Retinal pigment epithelial cell (primary cell): ENCODE results near the gene TAF1.
"Not testable (repeated sequence)": the region's sequence is repeated elsewhere in the genome, so short reads cannot be mapped to it uniquely, and the experiment has no call there.

Source experiments
- DNase-seq: peaks from one replicate; pipeline ENCODE4 v3.0.0-alpha.2; 2010; ENCODE audit warnings: low read depth
- H3K4me3 ChIP-seq: 2 replicates; pipeline ENCODE4 v1.5.1; 2011; ENCODE audit warnings: mild to moderate bottlenecking, low read length, control low read depth, moderate library complexity
- TF ChIP-seq, protein P1 (sequence below): conservative IDR thresholded peaks from 2 replicates; pipeline ENCODE4 v1.5.1; 2011; ENCODE audit warnings: low read depth, low read length, control low read depth, inconsistent platforms

Gene TAF1

DNA sequence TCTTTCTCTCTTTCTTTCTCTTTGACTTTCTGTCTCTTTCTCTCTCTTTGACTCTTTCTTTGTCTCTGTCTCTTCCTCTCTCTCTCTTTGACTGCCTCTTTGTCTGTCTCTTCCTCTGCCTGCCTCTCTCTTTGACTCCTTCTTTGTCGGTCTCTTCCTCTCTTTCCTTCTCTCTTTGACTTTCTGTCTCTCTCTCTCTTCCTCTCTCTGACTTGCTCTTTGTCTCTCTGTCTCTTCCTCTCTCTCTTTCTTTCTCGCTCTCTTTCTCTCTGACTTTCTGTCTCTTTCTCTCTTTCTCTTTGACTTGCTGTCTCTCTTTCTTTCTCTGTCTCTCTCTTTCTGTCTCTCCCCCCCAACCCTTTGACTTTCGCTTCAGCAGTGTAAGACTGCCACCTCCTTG, 130.3 kb downstream of the TAF1 start:
- no peak for DNase-seq
- TF ChIP-seq, protein P1, sequence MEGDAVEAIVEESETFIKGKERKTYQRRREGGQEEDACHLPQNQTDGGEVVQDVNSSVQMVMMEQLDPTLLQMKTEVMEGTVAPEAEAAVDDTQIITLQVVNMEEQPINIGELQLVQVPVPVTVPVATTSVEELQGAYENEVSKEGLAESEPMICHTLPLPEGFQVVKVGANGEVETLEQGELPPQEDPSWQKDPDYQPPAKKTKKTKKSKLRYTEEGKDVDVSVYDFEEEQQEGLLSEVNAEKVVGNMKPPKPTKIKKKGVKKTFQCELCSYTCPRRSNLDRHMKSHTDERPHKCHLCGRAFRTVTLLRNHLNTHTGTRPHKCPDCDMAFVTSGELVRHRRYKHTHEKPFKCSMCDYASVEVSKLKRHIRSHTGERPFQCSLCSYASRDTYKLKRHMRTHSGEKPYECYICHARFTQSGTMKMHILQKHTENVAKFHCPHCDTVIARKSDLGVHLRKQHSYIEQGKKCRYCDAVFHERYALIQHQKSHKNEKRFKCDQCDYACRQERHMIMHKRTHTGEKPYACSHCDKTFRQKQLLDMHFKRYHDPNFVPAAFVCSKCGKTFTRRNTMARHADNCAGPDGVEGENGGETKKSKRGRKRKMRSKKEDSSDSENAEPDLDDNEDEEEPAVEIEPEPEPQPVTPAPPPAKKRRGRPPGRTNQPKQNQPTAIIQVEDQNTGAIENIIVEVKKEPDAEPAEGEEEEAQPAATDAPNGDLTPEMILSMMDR: no peak
- no peak overlapping the region for H3K4me3 ChIP-seq

- DNase-seq, H3K4me3 ChIP-seq: not testable (repeated sequence)
Measured at GRCh38 chrX:71502080-71502479, 135.9 kb downstream of the TAF1 start.

DNA sequence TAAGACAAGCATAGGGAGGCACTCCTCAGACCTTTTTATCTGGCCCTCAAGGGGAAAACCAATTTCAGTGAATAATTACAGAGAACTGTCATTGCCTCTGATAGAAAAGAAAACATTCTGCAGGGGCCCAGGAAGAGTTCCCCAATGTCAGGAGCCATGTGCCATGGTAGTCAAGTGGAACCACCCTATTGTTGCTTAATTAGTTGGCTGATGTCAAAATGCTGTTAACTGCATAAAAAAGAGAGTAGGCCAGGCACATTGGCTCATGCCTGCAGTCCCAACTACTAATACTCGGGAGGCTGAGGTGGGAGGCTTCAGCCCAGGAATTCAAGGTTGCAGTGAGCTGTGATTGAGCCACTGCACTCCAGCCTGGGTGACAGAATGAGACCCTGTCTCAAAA, 138.2 kb downstream of the TAF1 start:
- H3K4me3 ChIP-seq: no peak overlapping the region
- DNase-seq: no peak
- TF ChIP-seq, protein P1: no peak

DNA sequence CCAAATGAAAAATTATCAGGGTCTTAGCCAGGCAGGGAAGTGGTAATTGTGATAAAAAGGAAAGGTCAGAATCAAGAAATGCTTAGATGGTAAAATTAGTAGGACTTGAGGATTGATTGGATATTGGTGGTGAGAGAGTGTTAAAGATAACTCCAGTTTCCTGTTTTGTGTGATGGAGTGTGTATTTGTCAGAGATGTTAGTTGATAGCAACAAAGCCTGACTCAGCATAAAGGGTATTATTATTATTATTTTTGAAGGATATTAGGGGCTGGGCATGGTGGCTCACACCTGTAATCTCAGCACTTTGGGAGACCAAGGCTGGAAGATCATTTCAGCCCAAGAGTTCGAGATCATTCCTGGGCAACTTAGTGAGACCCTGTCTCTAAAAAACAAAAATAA, 143.1 kb downstream of the TAF1 start:
- TF ChIP-seq, protein P1: no peak
- DNase-seq: no peak

DNA sequence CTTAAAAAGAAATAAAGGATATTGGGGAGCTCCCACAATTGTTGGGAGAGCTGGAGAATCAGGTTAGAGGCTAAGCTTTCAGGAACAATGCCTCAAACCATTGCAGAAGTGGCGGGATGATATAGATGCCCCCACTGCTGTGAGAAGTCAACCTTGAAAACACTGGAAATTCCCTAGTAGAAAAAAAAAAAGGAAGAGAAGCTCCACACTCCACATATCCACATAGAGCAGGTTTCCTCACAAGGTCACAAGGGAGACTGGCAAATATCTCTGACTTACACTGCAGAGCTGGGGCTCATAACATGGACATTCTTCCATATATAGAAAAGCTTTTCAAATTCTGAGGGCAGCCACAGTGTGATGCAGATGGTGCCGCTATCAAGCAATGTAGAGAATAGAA, 144.0 kb downstream of the TAF1 start:
- TF ChIP-seq, protein P1: no peak
- DNase-seq: no peak
- H3K4me3 ChIP-seq: no peak overlapping the region

More for the DNA sequence above, 143.1 kb downstream of the TAF1 start:
- H3K4me3 ChIP-seq: no peak overlapping the region

GRCh38 chrX:71513731-71514130, 147.6 kb downstream of the TAF1 start:
- not testable (repeated sequence) for DNase-seq, H3K4me3 ChIP-seq

- TF ChIP-seq, protein P1: no peak
- no peak overlapping the region for H3K4me3 ChIP-seq
- no peak for DNase-seq
Measured at GRCh38 chrX:71514367-71515037, 148.3 kb downstream of the TAF1 start.

DNA sequence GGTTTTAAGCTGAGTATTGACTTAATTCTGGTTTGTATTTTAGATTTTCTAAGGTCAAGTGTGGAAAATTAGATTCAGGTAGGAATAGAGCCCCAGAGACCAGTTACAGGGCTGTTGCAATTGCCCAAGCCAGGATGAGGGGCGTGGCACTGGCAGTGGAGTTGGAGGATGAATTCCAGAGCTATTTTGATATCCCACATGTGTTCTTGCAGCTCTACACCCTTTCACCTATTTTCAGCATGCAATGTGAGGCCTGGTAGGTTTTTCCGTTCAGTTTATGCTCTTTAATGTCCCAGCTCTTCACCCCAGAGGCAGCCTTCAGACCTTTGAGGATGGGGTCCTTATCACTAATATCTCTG, 148.9 kb downstream of the TAF1 start:
- TF ChIP-seq, protein P1: no peak
- no peak overlapping the region for H3K4me3 ChIP-seq
- no peak for DNase-seq
